PC-3 (cell line): ENCODE data around the gene MVB12B. TPM values are rescaled to one million over a fixed set of nuclear protein-coding genes. Genes with fewer than 3 reads are reported as not detected.

ENCODE experiments used
- ATAC-seq: fragments of 200-7000 bp; cut with Tn5 transposase; 2 replicates; pipeline ENCODE4 v1.9.1; 2020; ENCODE audit warnings: mild to moderate bottlenecking, moderate library complexity
- BruUV-seq: library from RNA; stranded (reverse); fragments of 400-500 nt; replicated peaks from 2 replicates; lab custom pipeline; 2021; lab: Mats Ljungman, UMichigan
- CTCF ChIA-PET: fragments of 300-600 bp; sonication (Branson Sonifier 250); formaldehyde crosslinking; loops from one replicate; lab custom pipeline; 2022; ENCODE audit warnings: antibody characterized with exemption; lab: Charles Lee
- POLR2A ChIA-PET: fragments of 300-600 bp; sonication (Branson Sonifier 250); formaldehyde crosslinking; loops from one replicate; lab custom pipeline; 2022; ENCODE audit warnings: antibody characterized with exemption; ENCODE audit not compliant: unreplicated experiment; lab: Charles Lee
- DNase-seq: peaks from one replicate; pipeline ENCODE4 v3.0.0-alpha.2; 2015
- H2AFZ ChIP-seq: fragments of 300-600 bp; sonication (generic); 2 replicates; pipeline ENCODE4 v1.6.0; 2016; ENCODE audit warnings: antibody characterized with exemption, low read length
- H3F3A ChIP-seq: fragments of 300-600 bp; sonication (generic); one replicate; pipeline ENCODE4 v1.6.0; 2017; ENCODE audit warnings: antibody characterized with exemption, low read length, control low read depth, mild to moderate bottlenecking; ENCODE audit not compliant: unreplicated experiment
- H3K27ac ChIP-seq: fragments of 300-600 bp; sonication (generic); 2 replicates; pipeline ENCODE4 v1.5.1; 2016; ENCODE audit warnings: mild to moderate bottlenecking, low read length
- H3K27me3 ChIP-seq: fragments of 300-600 bp; sonication (generic); 2 replicates; pipeline ENCODE4 v1.6.1; 2016; ENCODE audit warnings: low read length, mixed read lengths
- H3K36me3 ChIP-seq: fragments of 300-600 bp; sonication (generic); 2 replicates; pipeline ENCODE4 v1.6.1; 2016; ENCODE audit warnings: low read depth, mixed run types, low read length, mixed read lengths
- H3K4me1 ChIP-seq: fragments of 300-600 bp; sonication (generic); 2 replicates; pipeline ENCODE4 v1.5.1; 2016; ENCODE audit warnings: low read length; ENCODE audit not compliant: insufficient read depth
- H3K4me2 ChIP-seq: fragments of 300-600 bp; sonication (generic); 2 replicates; pipeline ENCODE4 v1.6.0; 2016; ENCODE audit warnings: low read length
- H3K4me3 ChIP-seq: fragments of 300-600 bp; sonication (generic); 2 replicates; pipeline ENCODE4 v1.5.1; 2016; ENCODE audit warnings: mild to moderate bottlenecking, low read length, mixed read lengths
- H3K79me2 ChIP-seq: fragments of 300-600 bp; sonication (generic); 2 replicates; pipeline ENCODE4 v1.6.1; 2017; ENCODE audit warnings: low read length, mixed read lengths
- H3K9ac ChIP-seq: fragments of 300-600 bp; sonication (generic); 2 replicates; pipeline ENCODE4 v1.6.0; 2016; ENCODE audit warnings: mild to moderate bottlenecking, low read length
- H3K9me2 ChIP-seq: fragments of 300-600 bp; sonication (generic); replicated peaks from 2 replicates; pipeline ENCODE4 v1.6.1; 2016; ENCODE audit warnings: mixed run types, low read length, mixed read lengths
- H3K9me3 ChIP-seq: fragments of 300-600 bp; sonication (generic); 2 replicates; pipeline ENCODE4 v1.6.1; 2016; ENCODE audit warnings: low read length, mixed read lengths
- H4K20me1 ChIP-seq: fragments of 300-600 bp; sonication (generic); 2 replicates; pipeline ENCODE4 v1.6.1; 2016; ENCODE audit warnings: low read length, mixed read lengths
- EZH2 ChIP-seq: fragments of 300-600 bp; sonication (generic); IDR thresholded peaks from one replicate; pipeline ENCODE4 v1.6.1; 2017; ENCODE audit warnings: antibody characterized with exemption, mild to moderate bottlenecking, low read length; ENCODE audit not compliant: unreplicated experiment
- EZH2phosphoT487 ChIP-seq: fragments of 300-600 bp; sonication (generic); IDR thresholded peaks from 2 replicates; pipeline ENCODE4 v1.6.1; 2018; ENCODE audit warnings: mild to moderate bottlenecking, antibody characterized with exemption, low read length, borderline replicate concordance
- intact Hi-C: fragments of 100-400 bp; cut with micrococcal nuclease; formaldehyde crosslinking; loops from 2 replicates; pipeline ENCODE4 v1.9.0; 2023
- total RNA-seq: library from RNA; depleted of rRNA; stranded (reverse); fragments of >200 nt; gene quantifications from 2 replicates; pipeline ENCODE4 v1.2.3, GENCODE V29; 2014
- TF ChIP-seq, protein P1 (sequence below): fragments of 300-600 bp; sonication (generic); conservative IDR thresholded peaks from 2 replicates; pipeline ENCODE4 v1.5.1; 2017; ENCODE audit warnings: antibody characterized with exemption, low read depth, mild to moderate bottlenecking, low read length

The MVB12B gene
- total RNA-seq, 1 experiment from 2014 or later = 7.2 TPM

DNA sequence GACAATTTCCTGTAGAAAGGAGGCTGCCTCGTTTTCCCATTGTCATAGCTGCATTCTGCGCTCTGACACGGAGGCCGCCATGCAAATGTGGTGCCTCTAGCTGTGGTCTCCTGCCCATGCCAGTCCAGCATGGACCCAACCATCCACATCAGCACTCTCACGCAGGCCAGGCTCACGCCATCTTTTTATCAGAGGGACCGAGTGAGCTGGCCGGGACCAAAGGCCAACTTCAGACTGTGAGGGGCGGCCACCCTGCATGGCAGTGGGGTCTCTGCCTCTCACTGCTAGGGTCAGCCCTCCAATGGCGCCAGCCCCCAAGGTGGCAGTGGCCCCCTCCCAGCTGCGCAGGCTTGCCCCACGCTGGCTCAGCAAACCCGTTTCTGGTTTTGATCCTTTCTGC, 155.2 kb downstream of the MVB12B start:
- Histone ChIP-seq H3K9me3 (no peaks in the 10 kb centered on the region), H3K27me3 (no peaks in the 10 kb centered on the region), H3F3A (no peaks in the 10 kb centered on the region), H3K79me2 (no peaks in the 10 kb centered on the region), H3K4me1 (no peaks in the 10 kb centered on the region), H3K27ac (no peak overlapping the region), H3K4me3 (no peak overlapping the region), H4K20me1 (no peaks in the 10 kb centered on the region), H3K9me2 (no peaks in the 10 kb centered on the region), H2AFZ (no peak overlapping the region), H3K4me2 (no peak overlapping the region), H3K36me3 (no peaks in the 10 kb centered on the region), H3K9ac (no peak overlapping the region)
- ChIA-PET CTCF (no interaction called here), POLR2A (no interaction called here)
- intact Hi-C loops = no loop called here
- no TSS peak for BruUV-seq
- TF ChIP-seq, protein P1, sequence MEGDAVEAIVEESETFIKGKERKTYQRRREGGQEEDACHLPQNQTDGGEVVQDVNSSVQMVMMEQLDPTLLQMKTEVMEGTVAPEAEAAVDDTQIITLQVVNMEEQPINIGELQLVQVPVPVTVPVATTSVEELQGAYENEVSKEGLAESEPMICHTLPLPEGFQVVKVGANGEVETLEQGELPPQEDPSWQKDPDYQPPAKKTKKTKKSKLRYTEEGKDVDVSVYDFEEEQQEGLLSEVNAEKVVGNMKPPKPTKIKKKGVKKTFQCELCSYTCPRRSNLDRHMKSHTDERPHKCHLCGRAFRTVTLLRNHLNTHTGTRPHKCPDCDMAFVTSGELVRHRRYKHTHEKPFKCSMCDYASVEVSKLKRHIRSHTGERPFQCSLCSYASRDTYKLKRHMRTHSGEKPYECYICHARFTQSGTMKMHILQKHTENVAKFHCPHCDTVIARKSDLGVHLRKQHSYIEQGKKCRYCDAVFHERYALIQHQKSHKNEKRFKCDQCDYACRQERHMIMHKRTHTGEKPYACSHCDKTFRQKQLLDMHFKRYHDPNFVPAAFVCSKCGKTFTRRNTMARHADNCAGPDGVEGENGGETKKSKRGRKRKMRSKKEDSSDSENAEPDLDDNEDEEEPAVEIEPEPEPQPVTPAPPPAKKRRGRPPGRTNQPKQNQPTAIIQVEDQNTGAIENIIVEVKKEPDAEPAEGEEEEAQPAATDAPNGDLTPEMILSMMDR = no peak
- TF ChIP-seq EZH2phosphoT487 (no peak), EZH2 (no peak)
- DNase-seq = no peak
- ATAC-seq = no peak

DNA sequence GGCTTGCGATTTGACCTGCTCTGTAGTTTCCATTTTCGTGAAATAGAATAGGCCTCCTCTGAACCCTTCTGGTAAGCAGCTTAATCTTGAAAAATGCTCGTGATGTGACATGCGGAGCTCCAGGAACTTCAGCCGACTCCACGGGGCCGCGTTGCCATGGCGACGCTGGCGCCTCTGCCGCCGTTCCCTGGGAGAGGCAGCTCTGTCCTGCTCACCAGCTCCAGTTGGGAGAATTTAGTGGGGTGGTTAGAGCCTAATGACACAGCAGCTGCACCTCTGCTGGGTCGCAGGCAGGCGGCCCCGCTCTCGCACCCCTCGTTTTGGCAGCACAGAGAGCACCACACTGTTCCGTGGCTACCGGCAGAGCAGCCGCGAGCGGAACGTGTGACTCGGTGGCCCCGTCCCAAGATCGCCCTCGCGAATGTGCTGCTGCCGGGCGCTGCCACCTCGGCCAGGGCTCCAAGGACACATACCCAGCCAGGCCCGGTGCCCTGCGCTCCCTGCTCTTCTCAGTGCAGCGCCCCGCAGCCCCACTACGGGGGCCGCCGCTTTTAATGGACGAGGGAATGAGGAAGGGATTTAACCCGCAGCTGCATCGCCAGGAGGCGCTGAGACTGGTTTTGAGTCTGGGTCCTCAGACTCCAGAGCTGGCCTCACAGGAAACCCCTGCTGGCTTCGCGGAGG, 155.9 kb downstream of the MVB12B start:
- H3F3A ChIP-seq = no peaks in the 10 kb centered on the region
- no peaks in the 10 kb centered on the region for H3K27me3 ChIP-seq
- H3K9me2 ChIP-seq = no peaks in the 10 kb centered on the region
- no peak overlapping the region for H3K4me3 ChIP-seq
- TF ChIP-seq, protein P1 = no peak
- no peak for TF ChIP-seq EZH2phosphoT487
- BruUV-seq = no TSS peak
- no peaks in the 10 kb centered on the region for H3K9me3 ChIP-seq
- H3K36me3 ChIP-seq = no peaks in the 10 kb centered on the region
- no peaks in the 10 kb centered on the region for H4K20me1 ChIP-seq
- DNase-seq (no peak), ATAC-seq (no peak)
- CTCF ChIA-PET = no interaction called here
- no peak overlapping the region for H3K9ac ChIP-seq
- H3K79me2 ChIP-seq = no peaks in the 10 kb centered on the region
- POLR2A ChIA-PET = no interaction called here
- intact Hi-C loops = no loop called here
- no peak overlapping the region for H3K4me2 ChIP-seq
- H2AFZ ChIP-seq = no peak overlapping the region
- no peaks in the 10 kb centered on the region for H3K4me1 ChIP-seq
- H3K27ac ChIP-seq = no peak overlapping the region

DNA sequence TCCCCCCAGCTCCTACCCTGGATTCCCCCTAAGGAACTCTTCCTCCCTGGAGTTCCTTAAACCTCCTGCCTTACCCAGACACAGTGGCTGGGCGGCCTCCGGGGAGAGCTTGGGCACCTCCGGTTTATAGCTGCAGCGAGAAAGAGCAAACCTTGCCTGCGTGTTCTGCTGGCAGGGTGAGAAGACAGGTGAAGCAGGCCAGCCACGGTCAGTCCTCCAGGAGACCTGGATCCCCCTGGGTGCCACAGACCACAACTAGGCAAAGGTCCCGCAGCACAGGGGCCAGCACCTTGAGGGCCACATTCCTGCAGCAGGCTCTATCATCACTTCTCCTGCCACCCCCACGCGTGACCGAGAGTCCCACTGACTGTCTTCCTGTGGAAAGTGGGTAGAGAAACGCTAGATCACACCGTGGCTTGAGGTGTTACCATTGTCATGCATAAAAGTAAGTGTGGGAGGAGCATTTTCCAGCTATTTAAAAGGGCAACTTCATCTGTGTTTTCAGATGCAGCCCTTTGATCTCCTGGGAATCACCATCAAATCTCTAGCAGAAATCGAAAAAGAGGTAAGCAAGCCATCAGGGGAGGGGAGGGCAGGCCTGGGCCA, 156.9 kb downstream of the MVB12B start:
- Histone ChIP-seq H4K20me1 (no peaks in the 10 kb centered on the region), H3K9me2 (no peaks in the 10 kb centered on the region), H2AFZ (no peak overlapping the region), H3K27ac (no peak overlapping the region), H3K4me1 (no peaks in the 10 kb centered on the region), H3K79me2 (no peaks in the 10 kb centered on the region), H3K9ac (no peak overlapping the region), H3K36me3 (no peaks in the 10 kb centered on the region), H3K9me3 (no peaks in the 10 kb centered on the region), H3K27me3 (no peaks in the 10 kb centered on the region), H3K4me2 (no peak overlapping the region), H3F3A (no peaks in the 10 kb centered on the region), H3K4me3 (no peak overlapping the region)
- ATAC-seq (no peak), DNase-seq (no peak)
- ChIA-PET POLR2A (no interaction called here), CTCF (no interaction called here)
- no TSS peak for BruUV-seq
- TF ChIP-seq, protein P1 = no peak
- TF ChIP-seq EZH2 = no peak
- no peak for TF ChIP-seq EZH2phosphoT487
- intact Hi-C loops = no loop called here
